ENCODE results near the gene ST3GAL4.

Gene ST3GAL4

GRCh38 chr11:126311401-126312291 lies 43.8 kb upstream of the ST3GAL4 start:
- in situ Hi-C loops (cut with MboI; ENCODE audit: low pct_unique_long_range_greater_than_20kb, low sequenced_read_pairs, unreplicated experiment): no loop called here
- TF ChIP-seq CTCF (IDR thresholded peaks at IDR 0.05; ENCODE audit: extremely low read depth, insufficient read depth, missing control alignments): no peak
- peak; percentile 63 for DNase-seq (ENCODE audit: low spot score)

DNA sequence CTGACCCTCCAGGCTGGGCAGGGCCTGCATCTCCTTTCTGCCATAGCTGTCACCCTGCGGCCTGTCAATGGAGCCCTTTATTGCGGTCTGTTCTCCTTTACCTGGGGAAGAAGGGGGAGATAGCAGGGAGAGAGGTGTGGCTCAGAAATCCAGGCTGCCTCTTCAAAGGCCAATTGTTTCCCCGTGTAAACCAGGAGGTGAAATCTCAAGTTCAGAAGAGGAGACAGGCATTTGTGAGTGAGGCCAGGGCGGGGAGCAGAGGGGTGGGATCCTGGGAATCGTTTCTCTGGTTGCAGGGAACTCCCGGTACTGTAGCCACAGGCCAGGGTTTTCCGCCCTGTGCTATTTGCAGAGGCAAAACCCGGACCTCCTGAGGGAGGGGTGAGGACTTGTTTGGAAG lies 42.5 kb upstream of the ST3GAL4 start:
- no peak for DNase-seq (ENCODE audit: low spot score)
- TF ChIP-seq CTCF (IDR thresholded peaks at IDR 0.05; ENCODE audit: extremely low read depth, insufficient read depth, missing control alignments): no peak
- in situ Hi-C loops (cut with MboI; ENCODE audit: low pct_unique_long_range_greater_than_20kb, low sequenced_read_pairs, unreplicated experiment): no loop called here

GRCh38 chr11:126313826-126314225 lies 41.7 kb upstream of the ST3GAL4 start:
- DNase-seq (ENCODE audit: low spot score): no peak
- in situ Hi-C loops (cut with MboI; ENCODE audit: low pct_unique_long_range_greater_than_20kb, low sequenced_read_pairs, unreplicated experiment): no loop called here
- TF ChIP-seq CTCF (IDR thresholded peaks at IDR 0.05; ENCODE audit: extremely low read depth, insufficient read depth, missing control alignments): no peak

DNA sequence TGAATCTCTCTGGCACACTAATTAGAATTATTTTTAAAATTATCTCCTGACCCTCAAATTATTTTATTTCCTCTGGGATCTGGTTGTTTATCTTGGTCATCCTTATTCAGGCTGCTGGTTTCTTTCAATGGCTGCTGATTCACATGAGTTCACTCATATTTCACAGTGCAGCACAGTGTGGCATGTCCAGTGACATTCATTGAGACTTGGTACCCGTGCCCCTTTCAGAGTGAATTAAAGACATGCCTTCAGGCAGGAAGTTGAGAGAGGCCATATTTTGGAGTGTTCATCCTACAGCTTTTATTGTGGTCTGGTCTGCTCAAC lies 38.1 kb upstream of the ST3GAL4 start:
- in situ Hi-C loops (cut with MboI; ENCODE audit: low pct_unique_long_range_greater_than_20kb, low sequenced_read_pairs, unreplicated experiment): no loop called here
- DNase-seq (ENCODE audit: low spot score): no peak
- no peak for TF ChIP-seq CTCF (IDR thresholded peaks at IDR 0.05; ENCODE audit: extremely low read depth, insufficient read depth, missing control alignments)

DNA sequence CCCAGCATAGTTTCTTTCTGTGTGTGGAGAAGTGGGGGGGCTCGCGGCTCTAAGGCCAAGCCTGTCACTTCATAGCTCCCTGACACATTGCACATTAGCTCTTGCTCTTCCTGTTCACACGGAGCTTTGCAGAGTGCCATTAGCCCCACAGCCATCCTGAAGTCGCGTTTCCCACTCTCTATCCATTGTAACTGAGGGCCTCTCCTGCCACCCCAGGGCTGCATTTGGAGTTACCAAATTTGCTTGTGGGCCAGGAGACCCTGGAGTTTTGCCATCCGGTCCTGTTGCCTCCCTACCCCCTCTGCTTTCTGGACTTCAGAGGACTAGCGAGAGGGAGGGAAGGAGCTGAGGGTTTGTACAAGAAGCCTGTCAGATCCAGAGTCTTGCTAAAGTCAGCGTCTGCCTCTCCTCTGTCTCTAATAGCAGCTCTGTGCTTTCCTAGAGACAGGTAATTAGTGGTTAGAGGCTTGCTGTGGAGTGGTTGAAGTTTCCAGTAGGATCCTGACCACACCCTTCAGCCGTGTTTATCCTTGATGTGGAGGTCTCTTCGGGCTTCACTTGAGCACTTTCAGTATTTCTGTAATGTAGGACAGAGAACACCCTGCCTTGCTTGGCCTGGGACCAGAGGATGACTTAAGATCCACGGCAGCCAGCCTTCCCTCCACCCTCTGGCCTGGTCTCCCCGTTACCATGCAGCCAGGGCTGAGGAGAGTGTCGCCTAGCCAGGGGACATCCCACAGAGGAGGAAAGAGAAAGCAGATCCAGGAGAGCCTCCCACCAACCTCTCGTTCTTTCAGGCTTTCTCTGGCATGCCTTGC lies 37.5 kb upstream of the ST3GAL4 start:
- no peak for TF ChIP-seq CTCF (IDR thresholded peaks at IDR 0.05; ENCODE audit: extremely low read depth, insufficient read depth, missing control alignments)
- DNase-seq (ENCODE audit: low spot score): no peak
- in situ Hi-C loops (cut with MboI; ENCODE audit: low pct_unique_long_range_greater_than_20kb, low sequenced_read_pairs, unreplicated experiment): no loop called here

GRCh38 chr11:126318574-126319373 lies 36.7 kb upstream of the ST3GAL4 start:
- TF ChIP-seq CTCF (IDR thresholded peaks at IDR 0.05; ENCODE audit: extremely low read depth, insufficient read depth, missing control alignments): no peak
- peak; percentile 61 for DNase-seq (ENCODE audit: low spot score)
- in situ Hi-C loops (cut with MboI; ENCODE audit: low pct_unique_long_range_greater_than_20kb, low sequenced_read_pairs, unreplicated experiment): no loop called here

All from GM13977 (cell line).